NCI-H1930 (cell line): ENCODE measurements around the gene VSX2.
"Not testable (repeated sequence)": the region's sequence is repeated elsewhere in the genome, so short reads cannot be mapped to it uniquely, and the experiment has no call there.

Experiments used
- DNase-seq, 2 experiments: peaks; one replicate each; lab custom pipeline; 2025; lab: John Stamatoyannopoulos, UW

The VSX2 gene

DNA sequence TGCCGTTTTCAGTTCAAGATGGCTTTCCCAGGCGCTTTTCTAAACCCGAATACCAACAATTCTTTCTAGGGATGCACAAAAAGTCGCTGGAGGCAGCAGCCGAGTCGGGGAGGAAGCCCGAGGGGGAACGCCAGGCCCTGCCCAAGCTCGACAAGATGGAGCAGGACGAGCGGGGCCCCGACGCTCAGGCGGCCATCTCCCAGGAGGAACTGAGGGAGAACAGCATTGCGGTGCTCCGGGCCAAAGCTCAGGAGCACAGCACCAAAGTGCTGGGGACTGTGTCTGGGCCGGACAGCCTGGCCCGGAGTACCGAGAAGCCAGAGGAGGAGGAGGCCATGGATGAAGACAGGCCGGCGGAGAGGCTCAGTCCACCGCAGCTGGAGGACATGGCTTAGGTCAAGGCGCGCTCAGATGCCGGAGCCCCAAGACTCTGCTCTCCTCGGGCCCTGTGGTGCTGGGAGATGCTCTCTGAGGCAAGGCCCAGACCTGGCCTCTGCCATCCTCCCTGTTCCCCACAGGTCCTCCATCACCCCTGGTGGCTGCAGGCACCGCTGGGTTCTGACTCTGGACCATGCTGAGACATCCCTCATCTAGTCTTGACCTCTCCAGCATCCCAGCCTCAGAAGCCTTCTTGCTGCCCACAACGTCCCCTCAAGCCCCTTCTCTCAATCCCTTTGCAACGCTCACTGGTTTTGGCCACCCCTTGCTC lies 21.4 kb downstream of the VSX2 start:
- no peak for DNase-seq

DNA sequence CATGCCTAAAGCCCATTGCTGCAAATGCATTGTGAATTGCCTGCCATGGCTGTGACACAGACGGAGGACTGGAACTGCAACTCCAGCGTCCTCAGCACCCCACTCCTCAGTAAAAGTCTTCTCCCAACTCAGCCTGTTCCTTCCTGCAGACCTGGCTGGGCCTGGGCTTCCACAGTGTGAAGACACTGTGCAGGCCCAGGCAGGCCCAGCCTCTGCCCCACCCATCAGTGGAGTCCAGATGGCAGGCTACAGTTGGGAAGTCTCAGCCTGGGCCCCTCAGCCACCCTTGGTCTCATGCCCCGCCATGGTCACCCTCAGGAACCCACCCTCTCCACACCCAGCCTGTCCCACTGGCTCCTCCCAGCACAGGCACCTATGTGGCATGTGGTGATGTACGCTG lies 22.0 kb downstream of the VSX2 start:
- no peak for DNase-seq

DNA sequence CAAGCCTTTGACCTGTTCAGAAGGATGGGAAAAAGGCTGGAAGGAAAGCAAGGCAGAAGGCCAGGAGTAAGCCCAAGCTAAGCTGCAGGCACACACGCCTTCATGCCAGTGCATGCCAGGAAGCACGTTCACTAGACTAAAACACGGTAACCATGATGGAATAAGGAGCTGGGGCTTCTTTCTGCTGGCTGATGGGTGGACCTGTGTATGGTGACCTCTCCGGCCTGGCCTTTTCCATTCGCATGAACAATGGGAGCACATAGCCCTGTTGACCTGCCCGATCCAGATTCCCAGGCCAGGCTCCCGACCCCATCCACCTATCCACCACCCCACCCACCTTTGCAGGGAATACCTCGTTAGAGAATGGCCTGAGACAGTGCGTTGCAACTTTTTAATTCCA lies 22.8 kb downstream of the VSX2 start:
- no peak for DNase-seq

DNA sequence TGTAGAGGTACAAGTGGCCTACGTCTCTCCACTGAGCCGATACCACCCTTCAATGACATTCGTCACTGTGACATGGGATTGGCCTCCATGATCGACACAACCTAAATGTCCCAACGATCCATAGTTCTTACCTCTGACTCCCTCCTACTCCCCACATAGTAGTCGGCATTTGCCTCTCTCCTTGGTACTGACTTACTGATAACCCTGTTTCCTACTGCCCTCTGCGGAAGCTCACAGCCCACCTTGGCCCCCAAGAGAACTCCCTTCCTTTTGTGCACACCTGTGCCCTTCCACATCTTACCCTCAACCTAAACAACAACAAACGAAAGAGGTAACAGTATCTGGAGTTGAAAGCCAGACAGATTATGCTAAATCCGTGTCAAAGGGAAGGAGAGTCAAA lies 23.9 kb downstream of the VSX2 start:
- DNase-seq, result no peak

DNA sequence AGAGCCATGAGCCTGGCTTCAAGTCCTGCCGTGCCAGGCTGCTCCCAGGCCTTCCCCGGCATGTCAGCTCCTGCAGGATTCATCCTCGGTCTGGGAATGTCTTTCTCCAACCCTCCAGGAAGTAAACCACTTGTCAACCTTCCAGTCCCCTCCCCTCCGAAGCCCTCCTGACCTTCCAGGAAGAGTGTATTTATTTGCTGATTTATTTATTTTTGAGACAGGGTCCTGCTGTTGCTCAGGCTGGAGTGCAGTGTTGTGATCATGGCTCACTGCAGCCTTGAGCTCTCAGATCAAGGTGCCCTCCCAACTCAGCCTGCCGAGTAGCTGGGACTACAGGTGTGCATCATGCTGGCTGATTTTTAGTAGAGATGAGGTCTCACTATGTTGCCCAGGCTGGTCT lies 24.7 kb downstream of the VSX2 start:
- no peak for DNase-seq

DNA sequence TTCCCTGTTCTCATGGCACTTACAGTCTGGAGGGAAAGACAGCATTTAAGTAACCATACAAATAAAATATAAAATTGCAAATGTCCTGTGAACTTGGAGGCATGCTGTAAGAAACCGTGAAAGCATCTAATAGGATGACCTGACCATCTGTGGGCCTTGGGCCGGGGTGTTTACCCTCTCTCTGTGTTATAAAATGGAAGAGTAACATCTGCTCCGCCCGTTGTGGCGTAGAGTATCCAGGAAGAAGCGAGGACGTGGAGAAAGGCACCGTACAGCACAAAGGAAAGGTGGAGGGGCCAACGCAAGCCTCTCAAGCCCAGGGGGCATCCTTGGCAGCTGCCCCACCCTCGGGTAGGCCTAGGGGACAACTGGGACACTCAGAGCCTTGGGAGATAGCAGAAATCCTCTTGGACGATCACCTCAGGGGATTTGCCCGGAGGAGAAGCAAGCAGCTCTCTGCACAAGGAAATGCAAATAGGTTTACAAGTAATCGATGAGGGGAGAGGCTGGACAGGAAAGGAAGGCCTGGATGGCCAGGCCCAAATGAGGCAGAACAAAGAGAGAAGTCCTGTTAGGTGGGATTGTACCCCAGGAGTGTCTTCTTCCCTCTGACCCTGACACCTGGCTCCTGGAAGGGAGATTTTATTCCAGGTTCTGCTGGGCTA lies 26.2 kb downstream of the VSX2 start:
- DNase-seq, result no peak

DNA sequence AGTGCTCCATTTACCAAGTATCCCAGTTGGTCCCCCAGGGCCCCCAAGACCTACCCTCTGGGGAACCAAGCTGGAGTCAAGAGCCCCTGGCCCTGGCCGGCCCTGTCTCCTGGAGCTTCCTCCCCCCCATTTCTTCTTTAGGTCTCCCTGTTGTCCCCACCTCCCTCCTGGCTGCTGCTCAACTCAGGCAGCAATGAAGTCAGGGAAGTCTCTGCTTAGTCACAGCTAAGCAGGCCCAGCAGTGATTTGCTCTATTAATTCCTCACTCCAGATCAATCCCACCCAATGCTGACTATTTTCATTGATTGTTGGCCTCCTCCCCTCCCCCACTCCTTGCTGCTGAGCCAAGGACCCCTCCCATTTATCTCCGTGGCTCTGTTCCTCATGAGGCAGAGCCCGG lies 28.3 kb downstream of the VSX2 start:
- no peak for DNase-seq

DNA sequence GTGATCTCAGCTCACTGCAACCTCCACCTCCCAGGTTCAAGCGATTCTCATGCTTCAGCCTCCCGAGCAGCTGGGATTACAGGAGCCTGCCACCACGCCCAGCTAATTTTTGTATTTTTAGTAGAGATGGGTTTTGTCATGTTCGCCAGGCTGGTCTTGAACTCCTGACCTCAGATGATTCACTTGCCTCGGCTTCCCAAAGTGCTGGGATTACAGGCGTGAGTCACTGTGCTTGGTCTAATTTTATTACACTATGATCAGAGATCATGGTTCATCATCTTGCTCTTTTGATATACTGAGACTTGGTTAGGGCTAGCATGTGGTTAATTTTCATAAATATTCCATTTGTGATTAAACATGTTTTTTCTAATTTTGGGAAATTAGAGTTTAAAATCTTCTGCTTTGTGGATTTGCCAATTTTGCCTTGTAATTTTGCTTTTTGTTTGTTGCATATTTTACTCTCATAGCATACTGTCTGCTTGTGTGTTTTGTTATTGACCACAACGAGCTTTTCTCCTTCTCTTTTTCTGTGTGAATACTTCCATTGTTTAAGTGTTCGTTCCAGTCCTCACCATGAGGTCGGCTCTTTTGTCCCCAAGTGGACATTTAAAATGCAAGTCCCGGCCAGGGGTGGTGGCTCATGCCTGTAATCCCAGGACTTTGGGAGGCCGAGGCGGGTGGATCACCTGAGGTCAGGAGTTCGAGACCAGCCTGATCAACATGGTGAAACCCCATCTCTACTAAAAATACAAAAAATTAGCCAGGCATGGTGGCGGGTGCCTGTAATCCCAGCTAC lies 31.3 kb downstream of the VSX2 start:
- not testable (repeated sequence) for DNase-seq

DNA sequence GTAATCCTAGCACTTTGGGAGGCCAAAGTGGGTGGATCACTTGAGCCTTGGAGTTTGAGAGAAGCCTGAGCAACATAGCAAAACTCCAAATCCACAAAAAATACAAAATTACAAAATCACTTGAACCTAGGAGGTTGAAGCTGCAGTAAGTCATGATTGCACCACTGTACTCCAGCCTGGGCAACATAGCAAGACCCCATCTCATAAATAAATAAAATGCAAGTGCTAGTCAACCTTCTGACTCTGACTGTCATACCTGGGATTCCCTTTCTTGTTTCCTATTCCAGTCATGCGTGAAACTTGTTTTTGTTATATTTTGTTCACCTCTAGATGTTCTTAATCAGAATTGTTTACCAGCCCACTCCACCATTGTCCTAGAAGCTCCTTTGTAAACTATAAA lies 32.1 kb downstream of the VSX2 start:
- no peak for DNase-seq

DNA sequence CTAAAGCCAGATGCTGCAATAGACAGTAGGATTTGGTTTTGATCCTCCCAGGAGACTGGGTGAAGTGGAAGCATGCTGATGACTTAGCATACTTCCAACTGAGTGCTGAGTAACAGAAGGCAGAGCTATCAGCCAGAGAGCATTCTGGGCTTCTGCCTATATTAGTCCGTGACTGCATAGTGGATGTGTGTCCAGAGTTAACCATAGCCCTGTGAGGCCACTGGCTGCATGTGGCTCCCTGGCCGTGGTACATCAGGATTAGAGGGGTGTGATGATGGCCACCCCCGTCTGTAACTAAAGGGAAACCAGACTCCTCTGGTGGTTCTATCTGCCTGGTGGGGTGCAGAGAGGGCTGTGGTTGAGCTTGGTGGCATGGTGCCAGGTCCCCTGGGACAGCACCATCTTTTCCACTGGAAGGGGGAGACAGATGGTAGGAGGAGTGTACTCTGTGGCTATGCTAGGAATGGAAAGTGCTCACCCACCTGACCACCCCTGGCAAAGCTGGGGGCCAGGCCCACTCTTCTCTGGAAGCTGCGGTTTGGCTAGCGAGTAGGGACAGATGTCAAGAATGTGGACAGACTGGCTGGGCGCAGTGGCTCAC lies 36.1 kb downstream of the VSX2 start:
- no peak for DNase-seq

DNA sequence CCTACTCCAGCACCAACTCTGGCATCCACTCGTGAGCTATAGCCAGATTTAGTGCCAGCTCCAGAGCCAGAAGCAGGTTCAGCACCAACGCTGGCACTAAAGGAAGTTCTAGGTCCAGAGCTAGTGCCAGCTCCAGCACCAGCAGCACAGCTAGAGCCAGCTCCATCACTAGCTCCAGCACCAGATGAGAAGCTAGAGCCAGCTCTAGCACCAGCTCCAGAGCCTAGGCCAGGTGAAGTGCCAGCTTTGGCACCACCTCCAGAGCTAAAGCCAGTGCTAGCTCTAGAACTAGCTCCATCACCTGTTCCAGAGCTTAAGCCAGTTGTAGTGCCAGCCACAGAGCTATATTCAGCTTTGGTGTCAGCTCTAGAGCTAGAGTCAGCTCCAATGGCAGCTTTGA lies 38.8 kb downstream of the VSX2 start:
- DNase-seq, result no peak

DNA sequence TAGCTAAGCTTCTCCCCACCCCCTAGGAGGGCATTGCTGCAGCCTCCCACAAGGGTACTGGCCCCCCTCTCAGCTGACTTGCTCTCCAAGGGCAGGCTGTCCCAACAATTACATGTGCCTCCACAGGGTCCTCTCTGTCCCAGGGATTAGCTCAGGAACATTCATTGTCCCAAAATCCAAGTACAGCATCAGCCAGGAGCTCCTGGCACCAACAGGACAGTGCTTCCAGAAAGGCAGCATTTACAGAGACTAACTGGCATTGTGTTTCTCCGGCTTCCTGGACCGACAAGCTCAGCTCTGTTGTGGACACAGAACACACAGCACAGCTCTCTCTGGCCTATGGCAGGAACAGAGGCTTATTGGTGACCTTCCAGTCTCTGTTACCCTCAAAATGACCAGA lies 41.8 kb downstream of the VSX2 start:
- no peak for DNase-seq

DNA sequence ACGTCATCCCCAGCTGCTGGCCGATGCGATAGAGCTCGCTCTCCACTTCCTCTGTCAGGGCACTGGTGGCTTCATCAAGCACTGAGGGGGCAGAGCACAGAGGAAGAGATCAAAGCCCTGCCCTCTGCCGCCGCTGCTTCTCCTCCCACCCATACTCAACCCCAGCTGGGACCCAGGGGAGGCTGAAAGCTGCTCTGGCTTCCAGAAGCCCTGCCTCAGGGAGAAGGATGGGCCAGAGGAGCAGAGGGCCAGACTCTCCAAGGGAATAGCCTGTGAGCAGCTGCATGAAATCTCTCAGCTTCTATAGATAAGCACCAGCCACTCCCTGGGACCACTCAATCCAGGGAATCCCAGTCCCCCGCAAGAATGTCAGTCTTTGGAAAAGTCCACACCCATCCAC lies 47.5 kb downstream of the VSX2 start:
- no peak for DNase-seq

DNA sequence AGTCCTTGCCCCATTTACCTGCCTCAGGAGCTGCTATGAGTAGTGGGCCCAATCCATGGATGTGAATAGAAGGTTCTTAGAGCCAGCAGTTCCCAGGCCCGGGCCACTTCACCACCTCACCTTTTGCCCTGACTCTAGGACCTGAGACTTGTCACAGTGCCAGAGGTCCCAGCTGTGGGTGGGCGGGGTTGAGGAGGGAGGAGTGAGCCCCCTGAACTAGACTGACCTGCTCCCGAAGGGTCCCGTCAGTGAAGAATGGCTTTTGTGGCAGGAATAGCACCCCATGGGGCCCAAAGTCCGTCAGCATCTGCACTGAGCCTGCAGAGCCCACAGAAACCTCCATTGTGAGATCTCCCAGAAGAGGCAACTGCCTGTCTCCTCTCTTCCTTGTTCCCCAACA lies 50.6 kb downstream of the VSX2 start:
- no peak for DNase-seq

DNA sequence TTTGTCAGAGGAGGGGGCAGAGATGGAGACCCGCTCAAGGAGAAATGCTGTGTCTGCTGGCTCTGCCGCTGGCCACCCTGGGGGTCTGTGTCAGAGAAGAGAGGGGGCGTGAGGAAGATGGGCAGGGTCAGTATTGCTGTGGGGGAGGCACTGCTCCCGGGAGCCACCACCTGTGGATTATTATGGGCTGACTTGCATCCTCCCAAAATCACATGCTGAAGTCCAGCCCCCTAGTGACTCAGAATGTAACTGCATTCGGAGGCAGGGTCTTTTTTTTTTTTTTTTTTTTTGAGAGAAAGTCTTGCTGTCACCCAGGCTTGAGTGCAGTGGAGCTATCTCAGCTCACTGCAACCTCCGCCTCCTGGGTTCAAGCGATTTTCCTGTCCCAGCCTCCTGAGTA lies 51.2 kb downstream of the VSX2 start:
- DNase-seq, result no peak

DNA sequence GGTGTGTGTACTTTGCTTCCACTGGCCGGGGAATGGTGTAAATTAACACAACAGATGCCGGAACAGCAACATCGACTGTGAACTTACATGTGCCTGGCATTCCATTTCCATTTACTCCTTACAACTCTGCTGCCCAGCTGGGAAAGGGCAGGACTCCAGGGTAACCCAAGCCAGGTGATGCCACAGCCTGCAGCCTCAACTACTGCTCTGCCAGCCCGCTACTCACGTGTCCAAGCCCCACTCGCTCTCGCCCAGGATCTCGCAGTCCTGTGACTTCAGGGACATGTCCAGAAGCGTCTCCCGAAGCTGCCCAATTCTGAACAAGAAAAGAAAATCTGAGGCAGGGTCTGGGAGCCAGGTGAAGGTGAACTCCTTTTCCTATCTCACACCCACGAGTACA lies 52.8 kb downstream of the VSX2 start:
- DNase-seq, result no peak

DNA sequence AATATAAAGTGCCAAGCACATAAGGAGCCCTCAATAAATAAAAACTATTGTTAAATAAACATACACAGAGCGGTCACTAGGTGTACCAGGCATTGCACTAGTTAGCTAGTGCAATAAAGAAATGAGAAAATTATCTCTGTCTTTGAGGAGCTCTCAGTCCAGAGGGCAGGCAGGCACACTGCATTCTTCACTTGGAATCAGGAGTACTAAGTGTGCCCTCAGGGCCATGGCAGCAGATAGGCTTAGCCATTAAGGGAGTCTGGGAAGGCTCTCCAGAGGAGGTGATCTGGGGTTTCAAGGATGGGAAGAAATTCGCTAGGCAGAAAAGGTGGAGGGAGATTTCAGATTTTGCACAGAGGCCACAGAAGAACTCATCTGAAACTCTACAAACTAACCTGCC lies 54.4 kb downstream of the VSX2 start:
- no peak for DNase-seq

DNA sequence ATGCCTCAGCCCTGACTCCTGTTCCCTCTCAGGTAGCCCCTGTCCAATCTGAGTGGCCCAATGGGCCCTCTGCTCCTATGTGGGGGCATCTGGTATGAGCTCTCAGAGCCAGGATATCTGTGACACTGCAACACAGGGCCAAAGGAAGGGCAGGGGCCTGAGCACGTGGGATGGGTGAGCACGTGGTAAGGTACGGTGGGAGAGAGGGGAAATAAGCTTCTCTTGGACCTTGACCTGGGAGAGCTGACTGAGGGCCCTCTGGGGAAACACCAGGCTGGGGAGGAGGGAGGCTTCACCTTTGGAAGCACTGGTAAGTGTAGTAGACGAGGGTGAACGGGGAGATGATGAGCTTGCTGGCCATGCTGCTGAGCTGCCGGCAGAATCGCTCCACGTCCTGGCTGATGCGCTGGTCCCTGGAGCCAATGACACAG lies 56.8 kb downstream of the VSX2 start:
- no peak for DNase-seq

DNA sequence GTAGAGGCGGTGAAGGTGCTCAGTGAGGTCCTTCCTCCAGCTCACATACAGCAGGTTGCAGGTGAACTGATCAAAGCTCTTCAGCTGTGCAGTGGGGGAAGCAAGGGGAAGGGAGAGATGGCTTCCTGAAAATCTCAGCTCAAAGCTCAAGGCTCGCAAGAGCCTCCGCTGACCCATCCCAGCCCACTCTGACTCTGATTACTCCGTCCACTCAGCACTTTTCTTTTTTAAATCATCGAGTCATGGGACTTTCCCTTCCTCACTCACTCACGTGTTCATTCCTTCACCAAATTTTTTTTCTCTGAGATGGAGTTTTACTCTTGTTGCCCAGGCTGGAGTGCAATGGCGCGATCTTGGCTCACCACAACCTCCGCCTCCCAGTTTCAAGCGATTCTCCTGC lies 58.7 kb downstream of the VSX2 start:
- no peak for DNase-seq

DNA sequence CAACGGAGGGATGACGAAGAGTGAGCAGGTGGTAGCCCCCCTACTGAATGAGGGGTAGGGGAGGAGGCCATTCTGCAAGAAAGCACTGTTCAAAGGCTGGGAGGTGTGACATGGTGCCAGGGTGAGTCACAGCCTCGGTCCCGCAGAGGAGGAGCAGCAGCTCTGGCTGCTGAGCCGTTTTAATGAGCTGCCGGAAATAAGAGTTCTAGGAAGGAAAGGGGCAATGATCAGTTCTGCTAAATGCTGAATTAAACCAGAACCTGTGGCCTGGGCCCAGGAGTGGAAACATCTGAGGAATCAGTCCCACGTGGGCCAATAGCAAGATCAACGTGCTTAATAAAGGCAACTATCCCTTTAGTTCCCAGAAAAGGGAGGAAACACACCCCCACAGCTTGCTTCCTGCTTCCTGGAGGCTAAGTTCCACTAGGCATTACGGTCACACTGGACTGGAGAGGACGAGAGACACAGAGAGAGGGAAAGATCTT lies 59.9 kb downstream of the VSX2 start:
- DNase-seq, result no peak

DNA sequence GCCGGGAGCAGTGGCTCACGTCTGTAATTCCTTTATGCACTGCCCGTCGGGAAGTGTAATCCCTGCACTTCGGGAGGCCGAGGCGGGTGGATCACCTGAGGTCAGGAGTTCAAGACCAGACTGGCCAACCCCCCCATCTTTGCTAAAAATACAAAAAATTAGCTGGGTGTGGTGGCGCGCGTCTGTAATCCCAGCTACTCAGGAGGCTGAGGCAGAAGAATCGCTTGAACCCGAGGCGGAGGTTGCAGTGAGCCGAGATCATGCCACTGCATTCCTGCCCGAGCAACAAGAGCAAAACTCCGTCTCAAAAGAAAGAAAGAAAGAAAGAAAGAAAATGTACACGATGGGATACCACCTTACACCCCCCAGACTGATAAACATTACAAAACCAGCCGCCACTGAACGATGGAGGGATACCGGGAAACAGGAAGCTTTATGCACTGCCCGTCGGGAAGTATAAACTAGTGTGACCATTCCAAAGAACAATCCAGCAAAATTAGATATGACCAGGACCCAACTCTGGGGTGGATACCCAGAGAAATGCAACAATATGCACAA lies 62.4 kb downstream of the VSX2 start:
- DNase-seq, result no peak

DNA sequence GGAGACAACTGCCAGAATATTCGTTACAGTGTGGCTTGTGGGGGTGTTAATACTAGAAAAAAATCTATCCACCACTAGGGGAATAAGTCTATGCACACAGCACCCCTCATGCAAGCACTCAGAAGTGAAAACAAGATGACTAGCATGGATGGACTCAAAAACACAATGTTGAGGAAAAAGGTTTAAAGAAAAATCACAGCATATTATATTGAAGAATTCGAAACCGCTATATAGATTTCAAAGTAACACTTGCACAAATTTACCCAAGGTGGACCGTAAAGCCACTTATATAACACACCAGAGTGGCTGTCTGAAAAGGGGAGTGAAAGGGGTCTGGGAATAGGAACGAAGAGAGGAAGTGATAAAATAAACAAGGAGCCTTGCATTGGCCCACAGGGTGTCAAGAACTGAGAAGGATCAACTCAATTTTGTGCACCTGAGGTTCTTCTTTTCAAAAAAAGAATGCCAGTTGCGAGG lies 62.9 kb downstream of the VSX2 start:
- DNase-seq, result no peak
